GM18499 (cell line): ENCODE results near the gene TMX1.
"Not testable (repeated sequence)": the region's sequence is repeated elsewhere in the genome, so short reads cannot be mapped to it uniquely, and the experiment has no call there.

ENCODE experiments used
- ATAC-seq: cut with Tn5 transposase; IDR thresholded peaks from one replicate; pipeline ENCODE4 v1.9.1; 2021; ENCODE audit warnings: moderate number of reproducible peaks; ENCODE audit not compliant: insufficient read depth, unreplicated experiment

Gene TMX1

GRCh38 chr14:51239813-51240803 is at the start of gene TMX1:
Gene TMX1, plus strand, starts transcription at chr14:51240247. Its CDS starts 46 bp downstream, at chr14:51240293.
- ATAC-seq: peak; percentile 57

- ATAC-seq: peak; percentile 62
These were observed 38.2 kb upstream of the TMX1 start for GRCh38 chr14:51201890-51202289.

GRCh38 chr14:51202914-51203665 is 37.0 kb upstream of the TMX1 start:
- ATAC-seq: peak; percentile 50

- no peak for ATAC-seq
These were observed 36.2 kb upstream of the TMX1 start for GRCh38 chr14:51203881-51204280.

GRCh38 chr14:51205486-51205885 is 34.6 kb upstream of the TMX1 start:
- ATAC-seq: no peak

- ATAC-seq: no peak
These were observed 33.6 kb upstream of the TMX1 start for GRCh38 chr14:51206462-51206861.

GRCh38 chr14:51207621-51208020 is 32.4 kb upstream of the TMX1 start:
- ATAC-seq: no peak

- ATAC-seq: no peak
These were observed 31.1 kb upstream of the TMX1 start for GRCh38 chr14:51208982-51209381.

- no peak for ATAC-seq
These were observed 30.6 kb upstream of the TMX1 start for GRCh38 chr14:51209457-51209856.

GRCh38 chr14:51210594-51210993 is 29.5 kb upstream of the TMX1 start:
- no peak for ATAC-seq

- no peak for ATAC-seq
These were observed 28.9 kb upstream of the TMX1 start for GRCh38 chr14:51211149-51211548.

GRCh38 chr14:51216602-51217001 is 23.4 kb upstream of the TMX1 start:
- no peak for ATAC-seq

- ATAC-seq: no peak
These were observed 20.3 kb upstream of the TMX1 start for GRCh38 chr14:51219473-51220448.

GRCh38 chr14:51223463-51223862 is 16.6 kb upstream of the TMX1 start:
- not testable (repeated sequence) for ATAC-seq

GRCh38 chr14:51224551-51224950 is 15.5 kb upstream of the TMX1 start:
- ATAC-seq: no peak

- no peak for ATAC-seq
These were observed 14.3 kb upstream of the TMX1 start for GRCh38 chr14:51225751-51226150.

GRCh38 chr14:51228391-51228790 is 11.7 kb upstream of the TMX1 start:
- no peak for ATAC-seq

- ATAC-seq: no peak
These were observed 11.2 kb upstream of the TMX1 start for GRCh38 chr14:51228890-51229289.

- ATAC-seq: no peak
These were observed 3.7 kb upstream of the TMX1 start for GRCh38 chr14:51236314-51236713.

GRCh38 chr14:51240804-51241380 is 845 bp downstream of the TMX1 start:
- ATAC-seq: peak; percentile 5
